ENCODE data around the gene ZNF526.
"Not testable (repeated sequence)": the region's sequence is repeated elsewhere in the genome, so short reads cannot be mapped to it uniquely, and the experiment has no call there.

The ZNF526 gene

DNA sequence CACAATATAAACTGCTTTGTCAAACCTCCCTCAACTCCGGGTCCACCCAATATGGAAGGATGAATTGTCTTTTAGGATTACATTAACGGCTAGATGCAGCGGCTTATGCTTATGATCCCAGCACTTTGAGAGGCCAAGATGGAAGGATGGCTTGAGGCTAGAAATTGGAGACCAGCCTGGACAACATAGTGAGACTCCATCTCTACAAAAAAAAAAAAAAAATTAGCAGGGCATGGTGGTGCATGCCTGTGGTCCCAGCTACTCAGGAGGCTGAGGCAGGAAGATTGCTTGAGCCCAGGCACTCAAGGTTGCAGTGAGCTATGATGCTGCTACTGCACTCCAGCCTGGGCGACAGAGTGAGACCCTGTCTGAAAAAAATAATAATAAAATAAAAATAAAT lies 46.0 kb downstream of the ZNF526 start:
- not testable (repeated sequence) for DNase-seq (ENCODE audit: low read depth)

DNA sequence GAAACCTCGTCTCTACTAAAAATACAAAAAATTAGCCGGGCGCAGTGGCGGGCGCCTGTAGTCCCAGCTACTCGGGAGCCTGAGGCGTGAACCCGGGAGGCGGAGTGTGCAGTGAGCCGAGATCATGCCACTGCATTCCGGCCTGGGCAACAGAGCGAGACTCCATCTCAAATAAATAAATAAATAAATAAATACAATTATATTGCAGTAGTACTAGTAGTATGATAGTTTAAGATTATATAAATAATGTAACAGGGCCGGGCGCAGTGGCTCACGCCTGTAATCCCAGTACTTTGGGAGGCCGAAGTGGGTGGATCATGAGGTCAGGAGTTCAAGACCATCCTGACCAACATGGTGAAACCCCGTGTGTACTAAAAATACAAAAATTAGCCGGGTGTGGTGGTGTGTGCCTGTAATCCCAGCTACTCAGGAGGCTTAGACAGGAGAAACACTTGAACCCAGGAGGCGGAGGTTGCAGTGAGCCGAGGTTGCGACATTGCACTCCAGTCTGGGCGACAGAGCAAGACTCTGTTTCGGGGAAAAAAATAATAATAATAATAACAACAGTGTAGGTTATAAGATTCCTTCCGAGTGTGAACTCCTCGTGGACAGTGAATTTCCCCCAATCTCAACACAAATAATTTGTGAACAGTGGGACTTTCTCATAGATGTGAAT lies 47.0 kb downstream of the ZNF526 start:
- not testable (repeated sequence) for DNase-seq (ENCODE audit: low read depth)

DNA sequence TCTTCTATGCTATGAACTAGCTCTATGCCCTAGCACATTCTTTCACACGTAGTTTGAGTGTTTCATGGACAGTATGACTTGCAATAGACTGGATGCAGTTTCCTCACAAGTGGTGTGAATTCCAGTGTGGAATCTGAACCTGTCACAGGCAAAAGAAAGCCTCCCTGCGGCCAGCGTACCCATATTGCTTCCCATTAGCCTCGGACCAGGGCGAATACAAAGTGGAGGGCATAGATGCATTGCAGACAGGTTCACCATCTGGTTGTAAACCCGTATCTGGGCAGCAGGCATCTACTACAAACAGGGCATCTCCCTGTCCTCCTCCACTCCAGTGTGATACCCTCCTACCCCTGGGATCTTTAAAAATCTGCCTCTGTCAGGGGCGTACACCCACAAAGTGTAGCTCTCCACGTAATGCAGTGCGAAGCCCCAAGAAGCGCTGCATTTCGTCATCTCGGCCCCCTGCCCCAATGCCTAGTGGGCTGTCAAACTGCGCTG lies 47.6 kb downstream of the ZNF526 start:
- DNase-seq (ENCODE audit: low read depth), result no peak

DNA sequence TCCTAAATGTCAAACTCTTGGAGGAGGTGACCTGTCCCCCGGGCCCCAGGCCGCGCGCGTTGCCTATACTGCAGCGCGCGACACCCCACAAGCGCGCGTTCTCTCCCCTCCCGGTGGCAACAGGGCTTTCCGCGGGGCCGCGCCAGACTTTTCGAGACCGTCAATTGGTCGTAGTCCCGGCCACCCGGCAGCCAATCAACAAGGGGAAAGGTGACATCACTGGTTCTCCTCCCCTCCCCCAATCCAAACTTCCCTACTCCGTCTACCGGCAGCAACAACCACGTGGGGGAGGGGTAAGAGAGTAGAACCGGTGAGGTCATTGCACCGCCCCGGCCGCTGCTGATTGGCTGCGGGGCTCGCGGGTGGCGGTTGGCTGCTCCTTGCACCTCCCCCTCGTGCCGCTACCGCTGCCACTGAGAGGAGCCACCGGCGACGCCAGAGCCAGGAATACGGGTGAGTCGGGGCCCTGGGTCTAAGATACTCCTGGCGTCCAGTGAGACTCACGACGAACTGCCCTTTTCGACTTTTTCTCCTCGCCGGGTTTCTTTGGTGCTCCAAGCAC lies 48.1 kb downstream of the ZNF526 start:
- DNase-seq (ENCODE audit: low read depth), result peak; percentile 99

DNA sequence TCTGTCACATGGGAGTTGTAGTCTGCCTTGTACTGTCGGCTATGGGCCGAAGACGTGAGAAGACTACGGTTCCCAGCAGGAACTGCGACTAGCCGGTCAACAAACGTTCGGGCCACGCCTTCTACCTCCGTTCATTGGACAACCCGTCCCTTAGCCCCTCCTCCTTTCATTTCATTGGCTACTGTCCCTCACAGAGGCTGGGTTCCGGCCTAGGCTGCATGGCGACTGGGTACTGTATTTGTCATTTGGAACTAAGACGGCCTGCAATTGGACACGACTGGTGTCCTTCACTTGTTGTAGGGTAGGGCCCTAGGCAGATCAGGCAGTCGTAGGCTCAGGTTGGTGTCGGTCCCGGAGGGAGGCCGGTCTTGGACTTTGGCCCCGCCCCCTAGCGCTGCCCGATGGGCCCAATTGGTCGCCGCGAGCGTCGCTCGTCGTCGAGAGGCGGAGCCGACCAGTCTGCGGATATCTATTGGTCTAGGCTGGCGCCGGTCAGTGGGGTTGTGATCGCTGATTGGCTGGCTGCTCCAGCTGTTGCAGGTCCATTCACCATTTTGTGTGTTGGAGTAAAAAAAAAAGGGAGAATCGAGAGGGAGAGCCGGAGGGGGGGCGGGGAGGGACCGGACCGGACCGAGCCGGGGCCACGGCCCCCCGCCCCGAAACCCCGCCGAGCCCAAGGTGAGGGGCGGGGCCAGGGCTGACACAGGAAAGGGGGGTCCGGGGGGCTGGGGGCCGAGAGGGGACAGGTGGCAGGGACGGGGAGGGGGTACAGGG lies 48.8 kb downstream of the ZNF526 start, which contains the start of gene CIC:
CIC (plus strand) TSS at position 549 of the 774 bp plus-strand sequence. CDS start 2,532 bp downstream, outside the sequence.
- DNase-seq (ENCODE audit: low read depth), result peak; percentile 99

DNA sequence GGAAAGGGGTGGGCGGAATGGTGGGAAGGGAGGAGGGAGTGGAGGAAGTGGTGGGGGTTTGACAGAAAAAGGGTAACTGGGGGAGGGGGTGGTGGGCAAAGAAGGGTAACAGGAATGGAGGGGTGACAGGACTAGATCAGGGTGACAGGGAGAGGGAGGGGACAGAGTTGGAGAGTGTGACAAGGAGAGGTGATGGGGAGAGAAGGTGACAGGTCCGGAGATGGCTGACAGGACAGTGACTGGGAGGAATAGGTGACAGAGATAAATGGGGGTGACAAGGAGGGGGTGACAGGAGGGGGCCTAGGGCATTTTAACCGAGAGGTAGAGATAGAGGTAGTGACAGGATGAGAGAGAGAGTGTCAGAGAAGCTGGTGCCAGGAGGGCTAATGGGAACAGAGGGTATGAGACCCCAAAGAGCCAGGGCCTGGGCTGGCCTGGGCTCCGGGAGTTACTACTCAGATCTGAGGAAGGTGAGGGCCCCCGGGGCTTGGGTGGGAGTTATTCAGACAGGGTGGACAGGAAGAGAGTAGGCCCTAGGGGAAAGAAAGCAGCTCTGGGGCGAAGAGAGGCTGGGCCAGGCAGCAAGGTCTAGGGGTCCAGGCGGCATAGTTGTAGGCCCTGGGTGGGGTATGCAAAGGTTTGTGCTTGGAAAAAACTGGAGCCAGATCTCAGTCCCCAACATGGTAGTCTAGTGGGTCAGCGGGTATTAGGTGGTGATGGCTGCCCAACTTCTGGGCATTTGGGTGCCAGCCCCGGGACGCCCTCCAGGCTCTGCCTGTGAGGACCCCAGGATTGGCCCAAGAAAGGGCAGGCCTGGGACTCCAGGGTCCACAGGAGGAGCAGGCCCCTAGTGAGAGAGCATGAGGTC lies 49.6 kb downstream of the ZNF526 start:
- no peak for DNase-seq (ENCODE audit: low read depth)

DNA sequence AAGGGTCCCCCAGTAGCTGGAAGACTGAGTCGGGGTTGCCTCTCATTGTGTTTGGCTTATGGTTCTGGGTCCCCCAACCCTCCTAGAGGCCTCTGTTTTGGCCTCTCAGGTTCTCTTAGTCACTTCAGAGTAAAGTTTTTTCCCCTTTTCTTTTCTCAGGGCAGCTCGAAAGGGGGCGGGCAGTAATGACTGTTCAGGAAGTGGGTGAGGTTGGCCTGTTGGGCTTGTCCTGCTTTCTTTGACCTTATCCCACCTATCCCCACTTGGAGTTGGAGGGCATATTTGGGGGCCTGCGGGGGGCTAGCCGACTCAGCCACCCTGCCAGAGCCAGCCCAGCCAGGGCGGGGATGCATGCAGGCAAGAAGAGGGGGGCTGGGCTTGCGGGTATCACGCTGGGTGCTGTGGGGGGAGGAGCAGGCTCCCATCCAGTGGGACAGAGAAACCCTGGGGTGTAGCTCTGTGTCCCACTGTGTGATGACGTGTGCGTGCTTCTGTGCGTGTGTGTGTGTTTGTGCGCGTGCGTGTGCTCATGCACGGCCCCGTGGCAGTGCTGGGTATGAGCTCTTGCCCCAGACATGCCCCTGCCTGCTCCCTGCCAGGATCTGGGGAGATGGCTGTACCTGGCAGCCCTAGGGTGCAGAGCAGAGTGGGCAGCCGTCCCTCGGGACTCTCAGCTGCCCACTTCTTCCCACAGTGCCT lies 50.4 kb downstream of the ZNF526 start:
- peak; percentile 74 for DNase-seq (ENCODE audit: low read depth)

DNA sequence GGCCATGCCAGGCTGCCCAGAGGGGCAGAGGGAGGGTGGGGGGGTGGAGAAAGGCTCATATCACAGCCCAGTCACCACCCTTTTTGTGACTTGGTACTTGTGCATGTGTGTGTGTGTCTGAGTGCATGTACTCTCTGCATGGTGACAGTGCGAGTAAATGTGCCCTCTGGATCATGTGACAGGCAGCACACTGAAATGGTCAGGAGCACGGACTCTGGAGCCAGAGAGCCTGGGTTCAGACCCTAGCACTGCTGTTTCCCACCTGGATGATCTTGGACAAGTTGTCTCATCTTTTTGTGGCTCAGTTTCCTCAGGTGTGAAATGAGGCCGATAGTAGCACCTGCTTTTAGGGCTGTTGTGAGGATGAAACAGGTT lies 50.9 kb downstream of the ZNF526 start:
- no peak for DNase-seq (ENCODE audit: low read depth)

DNA sequence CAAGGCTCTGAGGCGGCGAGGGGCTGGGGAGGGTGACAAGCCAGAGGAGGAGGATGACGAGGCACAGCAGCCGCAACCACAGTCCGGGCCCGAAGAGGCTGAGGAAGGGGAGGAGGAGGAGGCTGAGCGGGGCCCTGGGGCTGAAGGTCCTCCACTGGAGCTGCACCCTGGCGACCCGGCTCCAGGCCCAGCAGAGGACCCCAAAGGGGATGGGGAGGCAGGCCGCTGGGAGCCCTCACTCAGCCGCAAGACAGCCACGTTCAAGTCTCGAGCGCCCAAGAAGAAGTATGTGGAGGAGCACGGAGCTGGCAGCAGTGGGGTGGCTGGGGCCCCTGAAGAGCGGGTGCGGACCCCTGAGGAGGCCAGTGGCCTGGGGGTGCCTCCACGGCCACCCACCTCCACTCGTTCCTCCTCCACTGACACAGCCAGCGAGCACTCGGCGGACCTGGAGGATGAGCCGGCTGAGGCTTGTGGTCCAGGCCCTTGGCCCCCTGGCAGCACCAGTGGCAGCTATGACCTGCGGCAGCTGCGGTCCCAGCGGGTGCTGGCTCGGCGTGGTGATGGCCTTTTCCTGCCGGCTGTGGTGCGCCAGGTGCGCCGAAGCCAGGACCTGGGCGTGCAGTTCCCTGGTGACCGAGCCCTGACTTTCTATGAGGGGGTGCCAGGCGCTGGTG lies 51.9 kb downstream of the ZNF526 start:
- DNase-seq (ENCODE audit: low read depth), result no peak

DNA sequence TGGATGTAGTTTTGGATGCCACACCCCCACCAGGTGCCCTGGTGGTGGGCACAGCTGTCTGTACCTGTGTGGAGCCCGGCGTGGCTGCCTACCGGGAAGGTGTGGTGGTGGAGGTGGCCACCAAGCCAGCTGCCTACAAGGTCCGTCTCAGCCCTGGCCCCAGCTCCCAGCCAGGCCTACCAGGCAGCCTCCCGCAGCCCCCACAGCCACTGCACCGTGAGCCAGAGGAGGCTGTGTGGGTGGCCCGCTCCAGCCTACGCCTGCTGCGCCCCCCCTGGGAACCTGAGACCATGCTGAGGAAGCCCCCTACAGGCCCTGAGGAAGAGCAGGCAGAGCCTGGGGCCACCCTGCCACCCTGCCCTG lies 52.4 kb downstream of the ZNF526 start:
- no peak for DNase-seq (ENCODE audit: low read depth)

DNA sequence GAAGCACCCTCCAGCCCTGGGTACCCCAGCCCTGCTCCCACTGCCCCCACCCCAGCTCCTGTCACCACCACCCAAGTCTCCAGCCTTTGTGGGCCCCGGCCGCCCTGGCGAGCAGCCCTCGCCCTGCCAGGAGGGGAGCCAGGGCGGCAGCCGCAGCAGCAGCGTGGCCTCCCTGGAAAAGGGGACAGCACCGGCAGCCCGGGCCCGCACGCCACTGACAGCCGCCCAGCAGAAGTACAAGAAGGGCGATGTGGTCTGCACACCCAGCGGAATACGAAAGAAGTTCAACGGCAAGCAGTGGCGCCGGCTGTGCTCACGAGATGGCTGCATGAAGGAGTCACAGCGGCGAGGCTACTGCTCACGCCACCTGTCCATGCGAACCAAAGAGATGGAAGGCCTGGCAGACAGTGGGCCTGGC lies 52.9 kb downstream of the ZNF526 start:
- DNase-seq (ENCODE audit: low read depth), result no peak

DNA sequence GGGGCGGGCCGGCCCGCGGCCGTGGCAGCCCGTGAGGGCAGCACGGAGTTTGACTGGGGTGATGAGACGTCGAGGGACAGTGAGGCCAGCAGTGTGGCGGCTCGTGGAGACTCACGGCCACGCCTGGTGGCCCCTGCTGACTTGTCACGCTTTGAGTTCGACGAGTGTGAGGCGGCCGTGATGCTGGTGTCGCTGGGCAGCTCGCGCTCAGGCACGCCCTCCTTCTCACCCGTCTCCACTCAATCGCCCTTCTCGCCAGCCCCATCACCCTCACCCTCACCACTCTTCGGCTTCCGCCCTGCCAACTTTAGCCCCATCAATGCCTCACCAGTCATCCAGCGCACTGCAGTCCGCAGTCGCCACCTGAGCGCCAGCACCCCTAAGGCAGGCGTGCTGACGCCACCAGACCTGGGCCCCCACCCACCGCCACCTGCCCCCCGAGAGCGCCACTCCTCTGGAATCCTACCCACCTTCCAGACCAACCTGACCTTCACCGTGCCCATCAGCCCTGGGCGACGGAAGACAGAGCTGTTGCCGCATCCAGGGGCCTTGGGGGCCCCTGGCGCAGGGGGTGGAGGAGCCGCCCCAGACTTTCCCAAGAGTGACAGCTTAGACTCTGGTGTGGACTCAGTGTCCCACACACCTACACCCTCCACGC lies 53.4 kb downstream of the ZNF526 start:
- DNase-seq (ENCODE audit: low read depth), result no peak

DNA sequence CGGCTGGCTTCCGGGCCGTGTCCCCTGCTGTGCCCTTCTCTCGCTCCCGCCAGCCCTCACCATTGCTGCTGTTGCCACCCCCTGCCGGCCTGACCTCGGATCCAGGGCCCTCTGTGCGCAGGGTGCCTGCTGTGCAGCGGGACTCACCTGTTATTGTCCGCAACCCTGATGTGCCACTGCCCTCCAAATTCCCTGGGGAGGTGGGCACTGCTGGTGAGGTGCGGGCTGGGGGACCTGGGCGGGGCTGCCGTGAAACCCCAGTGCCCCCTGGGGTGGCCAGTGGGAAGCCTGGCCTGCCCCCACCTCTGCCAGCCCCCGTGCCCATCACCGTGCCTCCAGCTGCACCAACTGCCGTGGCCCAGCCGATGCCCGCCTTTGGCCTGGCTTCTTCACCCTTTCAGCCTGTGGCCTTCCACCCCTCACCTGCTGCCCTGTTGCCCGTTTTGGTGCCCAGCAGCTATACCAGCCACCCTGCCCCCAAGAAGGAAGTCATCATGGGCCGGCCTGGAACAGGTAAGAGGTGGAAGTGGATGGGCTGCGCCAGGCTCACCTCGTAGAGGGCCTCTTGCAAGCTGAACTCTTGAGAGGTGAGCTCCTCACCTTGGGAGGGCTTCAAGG lies 54.1 kb downstream of the ZNF526 start:
- DNase-seq (ENCODE audit: low read depth), result no peak

DNA sequence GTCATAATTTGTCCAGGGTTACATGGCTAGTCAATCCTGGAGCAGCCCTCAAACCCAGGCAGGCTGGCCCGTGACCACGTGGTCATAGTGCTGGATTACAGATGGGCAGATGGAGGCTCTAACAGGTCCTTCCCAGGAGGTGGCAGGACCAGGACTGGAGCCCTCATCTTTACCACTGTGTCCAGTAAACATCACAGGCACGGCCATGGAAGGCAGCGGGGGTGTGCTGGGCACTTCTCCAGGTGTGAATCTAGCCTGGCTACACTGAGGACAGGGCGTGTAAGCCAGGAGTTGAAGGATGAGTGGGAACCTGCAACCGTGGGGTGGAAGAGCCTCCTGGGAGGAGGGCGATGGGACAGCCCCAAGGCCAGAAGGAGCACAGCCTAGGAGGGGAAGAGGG lies 55.0 kb downstream of the ZNF526 start:
- no peak for DNase-seq (ENCODE audit: low read depth)

DNA sequence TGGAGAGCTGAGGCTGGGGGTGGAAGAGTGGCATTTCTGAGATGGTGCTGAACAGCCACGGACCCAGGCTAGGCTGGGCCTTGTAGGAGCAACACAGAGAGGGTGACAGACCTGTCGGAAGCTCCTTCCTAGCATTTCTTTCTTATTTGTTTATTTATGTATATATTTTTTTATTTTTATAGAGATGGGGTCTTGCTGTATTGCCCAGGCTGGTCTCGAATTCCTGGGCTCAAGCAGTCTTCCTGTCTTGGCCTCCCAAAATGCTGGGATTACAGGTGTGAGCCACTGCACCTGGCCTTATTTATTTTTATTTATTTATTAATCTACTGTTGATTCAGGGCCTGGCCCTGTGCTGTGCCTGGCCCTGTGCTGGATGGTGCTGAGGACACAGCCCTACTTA lies 55.4 kb downstream of the ZNF526 start:
- no peak for DNase-seq (ENCODE audit: low read depth)

DNA sequence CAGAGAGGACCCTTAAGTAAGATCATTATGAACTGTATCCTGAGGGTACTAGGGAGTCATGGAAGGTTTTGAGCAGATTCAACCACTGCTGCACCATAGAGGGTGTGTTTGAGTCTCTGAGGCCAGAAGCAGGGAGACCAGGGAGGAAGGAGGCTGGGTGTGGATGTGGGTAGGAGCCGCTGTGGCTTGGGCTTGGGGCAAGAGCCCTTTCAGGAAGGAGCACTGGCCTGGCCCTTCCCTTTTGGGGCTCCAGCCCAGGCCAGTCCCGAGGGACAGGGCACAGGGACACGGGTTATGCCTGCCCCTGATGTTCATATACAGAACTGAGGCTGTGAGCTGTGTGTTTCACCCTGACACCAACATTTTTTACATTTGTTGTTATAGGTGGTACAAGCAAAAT lies 56.2 kb downstream of the ZNF526 start:
- DNase-seq (ENCODE audit: low read depth), result no peak

DNA sequence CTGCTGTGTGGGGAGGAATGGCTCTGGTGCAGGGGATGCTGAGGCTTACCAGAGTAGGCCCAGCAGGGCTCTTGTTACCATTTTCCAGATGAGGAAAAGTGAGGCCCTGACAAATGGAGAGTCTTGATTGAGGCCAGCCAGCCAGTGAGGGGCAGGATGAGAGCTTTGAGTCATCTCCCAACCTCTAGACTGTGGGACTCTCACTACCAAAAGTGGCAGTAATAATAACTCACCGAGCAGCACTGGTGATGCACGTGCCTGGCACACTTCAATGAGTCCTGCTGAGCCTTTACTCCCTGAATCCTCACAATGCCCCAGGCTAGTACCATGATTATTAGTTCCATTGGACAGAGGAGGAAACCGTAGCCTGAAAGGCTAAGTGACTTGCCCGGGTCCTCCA lies 56.7 kb downstream of the ZNF526 start:
- DNase-seq (ENCODE audit: low read depth), result no peak
